OCI-LY7 (cell line): ENCODE measurements around the gene PRDM5.

Source experiments
- CTCF ChIP-seq: fragments of 200-600 bp; sonication (generic); conservative IDR thresholded peaks from 2 replicates; pipeline ENCODE4 v1.5.1; 2014; ENCODE audit warnings: mild to moderate bottlenecking, antibody characterized with exemption, low read length, moderate library complexity, mixed read lengths
- EZH2phosphoT487 ChIP-seq: fragments of 200-600 bp; sonication (generic); IDR thresholded peaks from 2 replicates; pipeline ENCODE4 v1.6.1; 2018; ENCODE audit warnings: low read depth, borderline replicate concordance, mild to moderate bottlenecking, mixed run types, antibody characterized with exemption, low read length, moderate library complexity, mixed read lengths

GRCh38 chr4:120897981-120898719 lies 24.4 kb downstream of the PRDM5 start:
- TF ChIP-seq CTCF (no peak), EZH2phosphoT487 (no peak)
